ENCODE results near the gene KCNH1. TPM values are rescaled to one million over a fixed set of nuclear protein-coding genes. Genes with fewer than 3 reads are reported as not detected.
"Not testable (repeated sequence)": the region's sequence is repeated elsewhere in the genome, so short reads cannot be mapped to it uniquely, and the experiment has no call there.

KCNH1 gene
- total and polyA plus RNA-seq, 2 experiments from 2014 or later: 0.03 to 0.17 TPM

DNA sequence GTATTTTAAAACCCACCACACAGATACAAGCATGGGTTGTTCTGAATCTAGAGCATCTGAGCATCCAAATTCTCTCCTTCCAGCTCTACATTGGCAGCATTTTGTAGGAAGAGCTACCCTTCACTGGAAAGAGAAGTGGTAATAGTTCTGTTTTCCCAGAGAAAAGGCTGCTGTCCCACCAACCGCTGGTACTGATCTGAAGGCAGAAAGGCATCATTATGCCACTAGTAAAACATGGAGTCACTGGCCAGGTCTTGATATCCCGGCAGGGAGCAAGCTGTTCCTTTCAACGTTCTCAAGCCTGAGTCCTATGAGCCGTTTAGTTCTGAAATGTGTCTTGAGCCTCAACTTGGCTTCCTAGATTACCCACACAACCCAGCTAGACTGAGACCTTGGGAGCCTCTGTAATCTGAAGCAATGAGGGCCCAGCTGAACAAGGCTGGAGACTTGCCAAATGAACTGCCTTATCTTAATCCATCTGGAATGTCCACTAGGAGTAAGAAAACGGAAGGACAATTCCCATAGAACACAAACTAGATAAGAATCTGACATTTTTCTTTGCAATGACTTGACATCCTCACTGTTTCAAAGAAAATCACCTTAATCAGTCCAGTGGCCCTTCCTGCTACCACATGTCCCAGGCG is 116.8 kb downstream of the KCNH1 start:
- peak; percentile 11 for DNase-seq (ENCODE audit: low spot score)
- Histone ChIP-seq H3K4me1 (ENCODE audit: insufficient read depth) (no peaks in the 10 kb centered on the region), H3K9me2 (replicated peaks; ENCODE audit: insufficient read depth) (no peaks in the 10 kb centered on the region), H3K79me2 (no peaks in the 10 kb centered on the region), H3K36me3 (replicated peaks; ENCODE audit: insufficient read depth, low read depth) (no peaks in the 10 kb centered on the region), H3K4me3 (no peak overlapping the region), H3K27me3 (no peaks in the 10 kb centered on the region), H2AFZ (no peak overlapping the region), H4K20me1 (ENCODE audit: insufficient read depth, poor library complexity, severe bottlenecking) (no peaks in the 10 kb centered on the region), H3K27ac (no peak overlapping the region), H3K9me3 (ENCODE audit: low read depth) (no peaks in the 10 kb centered on the region), H3K4me2 (no peak overlapping the region)
- WGBS (ENCODE audit: low lambda C conversion rate, missing lambda C conversion rate): 53% methylated on average over 6 of the region's 6 CpGs
- TF ChIP-seq, protein P1, sequence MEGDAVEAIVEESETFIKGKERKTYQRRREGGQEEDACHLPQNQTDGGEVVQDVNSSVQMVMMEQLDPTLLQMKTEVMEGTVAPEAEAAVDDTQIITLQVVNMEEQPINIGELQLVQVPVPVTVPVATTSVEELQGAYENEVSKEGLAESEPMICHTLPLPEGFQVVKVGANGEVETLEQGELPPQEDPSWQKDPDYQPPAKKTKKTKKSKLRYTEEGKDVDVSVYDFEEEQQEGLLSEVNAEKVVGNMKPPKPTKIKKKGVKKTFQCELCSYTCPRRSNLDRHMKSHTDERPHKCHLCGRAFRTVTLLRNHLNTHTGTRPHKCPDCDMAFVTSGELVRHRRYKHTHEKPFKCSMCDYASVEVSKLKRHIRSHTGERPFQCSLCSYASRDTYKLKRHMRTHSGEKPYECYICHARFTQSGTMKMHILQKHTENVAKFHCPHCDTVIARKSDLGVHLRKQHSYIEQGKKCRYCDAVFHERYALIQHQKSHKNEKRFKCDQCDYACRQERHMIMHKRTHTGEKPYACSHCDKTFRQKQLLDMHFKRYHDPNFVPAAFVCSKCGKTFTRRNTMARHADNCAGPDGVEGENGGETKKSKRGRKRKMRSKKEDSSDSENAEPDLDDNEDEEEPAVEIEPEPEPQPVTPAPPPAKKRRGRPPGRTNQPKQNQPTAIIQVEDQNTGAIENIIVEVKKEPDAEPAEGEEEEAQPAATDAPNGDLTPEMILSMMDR (IDR thresholded peaks at IDR 0.05; ENCODE audit: poor library complexity): no peak
- TF ChIP-seq EZH2 (IDR thresholded peaks at IDR 0.05; ENCODE audit: borderline replicate concordance) (no peak), EZH2phosphoT487 (IDR thresholded peaks at IDR 0.05; ENCODE audit: low read depth, severe bottlenecking, unreplicated experiment) (no peak)

DNA sequence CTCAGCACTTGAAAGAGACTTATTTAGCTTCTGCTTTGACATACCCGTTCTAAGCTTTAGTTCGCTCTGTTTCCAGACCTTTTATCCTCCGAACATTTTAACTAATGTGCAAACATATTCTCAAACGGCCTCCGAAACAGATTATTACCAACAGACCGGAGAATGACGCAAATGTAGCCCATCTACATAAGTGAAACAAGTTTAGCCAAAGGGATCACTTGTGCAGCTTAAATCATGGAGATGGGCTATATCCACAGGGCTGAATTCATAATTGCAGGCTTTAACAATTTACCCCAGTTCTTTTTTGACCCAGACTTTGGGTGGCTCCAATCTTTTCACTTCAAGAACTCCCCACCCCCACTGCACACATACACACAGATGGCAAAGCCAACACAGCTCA is 119.7 kb downstream of the KCNH1 start:
- Histone ChIP-seq H3K4me2 (no peak overlapping the region), H3K9me2 (replicated peaks; ENCODE audit: insufficient read depth) (no peaks in the 10 kb centered on the region), H4K20me1 (ENCODE audit: insufficient read depth, poor library complexity, severe bottlenecking) (no peaks in the 10 kb centered on the region), H3K4me3 (no peak overlapping the region), H3K9me3 (ENCODE audit: low read depth) (no peaks in the 10 kb centered on the region), H2AFZ (no peak overlapping the region), H3K36me3 (replicated peaks; ENCODE audit: insufficient read depth, low read depth) (no peaks in the 10 kb centered on the region), H3K27ac (no peak overlapping the region), H3K27me3 (no peaks in the 10 kb centered on the region), H3K4me1 (ENCODE audit: insufficient read depth) (no peaks in the 10 kb centered on the region), H3K79me2 (no peaks in the 10 kb centered on the region)
- TF ChIP-seq, protein P1 (IDR thresholded peaks at IDR 0.05; ENCODE audit: poor library complexity): no peak
- TF ChIP-seq EZH2 (IDR thresholded peaks at IDR 0.05; ENCODE audit: borderline replicate concordance) (no peak), EZH2phosphoT487 (IDR thresholded peaks at IDR 0.05; ENCODE audit: low read depth, severe bottlenecking, unreplicated experiment) (no peak)
- no peak for DNase-seq (ENCODE audit: low spot score)
- WGBS (ENCODE audit: low lambda C conversion rate, missing lambda C conversion rate): 73% methylated on average over 7 of the region's 7 CpGs

DNA sequence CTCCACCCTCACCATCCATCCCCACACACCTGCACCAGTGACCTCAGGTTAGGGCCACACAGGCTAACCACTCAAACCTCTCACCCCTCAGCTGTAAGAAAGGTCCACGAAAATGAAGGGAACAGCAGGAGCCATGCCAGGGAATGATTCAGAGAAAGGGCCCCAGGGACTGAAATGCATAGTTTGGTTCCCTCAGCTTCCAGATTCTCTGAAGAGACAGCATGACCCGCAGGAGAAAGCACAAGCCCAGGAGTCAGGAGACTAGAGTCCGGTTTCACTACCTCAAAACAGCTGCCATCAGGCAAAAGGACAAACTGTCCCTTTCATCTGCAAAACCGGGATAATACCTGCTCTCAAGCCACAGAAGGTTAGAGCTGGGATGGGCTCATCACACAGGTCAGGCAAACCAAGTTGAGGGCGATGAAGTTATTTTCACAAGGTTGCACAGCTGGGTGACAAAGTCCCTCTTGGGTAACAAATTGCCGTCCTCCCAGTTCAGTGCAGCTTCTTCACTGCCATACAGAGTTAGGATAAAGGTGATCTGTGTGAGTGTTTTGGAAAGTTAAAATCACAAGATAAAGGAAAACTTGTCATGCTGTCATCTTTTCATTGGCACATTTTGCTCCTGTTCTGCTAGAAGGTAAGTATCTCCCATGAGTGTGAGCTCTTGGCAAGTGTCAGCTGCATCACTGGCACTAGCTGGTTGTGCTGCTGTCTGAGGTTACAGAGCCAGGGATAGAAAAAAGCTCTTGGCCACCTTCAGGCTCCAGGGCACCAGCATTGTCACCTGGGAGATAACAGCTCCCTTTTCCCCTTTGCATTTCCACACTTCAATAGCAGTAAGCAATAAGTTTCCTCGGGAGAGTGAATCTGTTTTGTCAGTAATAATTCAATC is 120.4 kb downstream of the KCNH1 start:
- no peaks in the 10 kb centered on the region for H3K4me1 ChIP-seq (ENCODE audit: insufficient read depth)
- H3K4me2 ChIP-seq: no peak overlapping the region
- DNase-seq (ENCODE audit: low spot score): no peak
- H3K27me3 ChIP-seq: no peaks in the 10 kb centered on the region
- TF ChIP-seq EZH2phosphoT487 (IDR thresholded peaks at IDR 0.05; ENCODE audit: low read depth, severe bottlenecking, unreplicated experiment): no peak
- no peaks in the 10 kb centered on the region for H4K20me1 ChIP-seq (ENCODE audit: insufficient read depth, poor library complexity, severe bottlenecking)
- 61% methylated on average over 7 of the region's 7 CpGs for WGBS (ENCODE audit: low lambda C conversion rate, missing lambda C conversion rate)
- H3K9me3 ChIP-seq (ENCODE audit: low read depth): no peaks in the 10 kb centered on the region
- H3K79me2 ChIP-seq: no peaks in the 10 kb centered on the region
- no peak overlapping the region for H3K27ac ChIP-seq
- H3K36me3 ChIP-seq (replicated peaks; ENCODE audit: insufficient read depth, low read depth): no peaks in the 10 kb centered on the region
- no peak overlapping the region for H3K4me3 ChIP-seq
- no peaks in the 10 kb centered on the region for H3K9me2 ChIP-seq (replicated peaks; ENCODE audit: insufficient read depth)
- no peak overlapping the region for H2AFZ ChIP-seq

DNA sequence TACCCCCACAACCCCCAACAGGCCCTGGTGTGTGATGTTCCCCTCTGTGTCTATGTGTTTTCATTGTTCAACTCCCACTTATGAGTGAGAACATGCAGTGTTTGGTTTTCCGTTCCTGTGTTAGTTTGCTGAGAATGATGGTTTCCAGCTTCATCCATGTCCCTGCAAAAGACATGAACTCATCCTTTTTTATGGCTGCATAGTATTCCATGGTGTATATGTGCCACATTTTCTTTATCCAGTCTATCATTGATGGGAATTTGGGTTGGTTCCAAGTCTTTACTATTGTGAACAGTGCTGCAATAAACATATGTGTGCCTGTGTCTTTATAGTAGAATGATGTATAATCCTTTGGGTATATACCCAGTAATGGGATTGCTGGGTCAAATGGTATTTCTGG is 122.8 kb downstream of the KCNH1 start:
- not testable (repeated sequence) for H3K4me3 ChIP-seq; H3K4me1 ChIP-seq (ENCODE audit: insufficient read depth); H3K4me2 ChIP-seq; H3K27ac ChIP-seq; H4K20me1 ChIP-seq (ENCODE audit: insufficient read depth, poor library complexity, severe bottlenecking); H3K79me2 ChIP-seq; H2AFZ ChIP-seq; H3K9me2 ChIP-seq (replicated peaks; ENCODE audit: insufficient read depth); H3K36me3 ChIP-seq (replicated peaks; ENCODE audit: insufficient read depth, low read depth); H3K9me3 ChIP-seq (ENCODE audit: low read depth); H3K27me3 ChIP-seq; DNase-seq (ENCODE audit: low spot score)
- WGBS (ENCODE audit: low lambda C conversion rate, missing lambda C conversion rate): 60% methylated on average over 1 of the region's 1 CpG
